ENCODE results near the gene SYS1.

Gene SYS1

GRCh38 chr20:45366192-45366591 lies 3.2 kb downstream of the SYS1 start:
- Histone ChIP-seq H3K4me2 (ENCODE audit: low read length) (no peak overlapping the region), H3K9me3 (ENCODE audit: low read length) (no peaks in the 10 kb centered on the region), H3K4me3 (ENCODE audit: low read depth, low read length, poor library complexity, severe bottlenecking) (no peak overlapping the region), H3K36me3 (ENCODE audit: insufficient read depth, low read length) (peaks cover 24% of the 10 kb centered on the region), H3K79me2 (ENCODE audit: insufficient read depth, low read length) (no peaks in the 10 kb centered on the region), H3K4me1 (ENCODE audit: insufficient read depth, low read length, severe bottlenecking) (peaks cover 38% of the 10 kb centered on the region), H3K27ac (ENCODE audit: low read depth, low read length, poor library complexity, severe bottlenecking) (no peak overlapping the region), H3F3A (ENCODE audit: insufficient read depth, low read length) (0 out of 2 replicates have a peak, but pooled peaks cover 4% of the 10 kb centered on the region), H3K27me3 (ENCODE audit: insufficient read depth, low read length) (no peaks in the 10 kb centered on the region), H2AFZ (ENCODE audit: low read length) (no peak overlapping the region), H4K20me1 (ENCODE audit: insufficient read depth, low read length) (no peaks in the 10 kb centered on the region), H3K9ac (ENCODE audit: low read length) (no peak overlapping the region), H3K9me2 (ENCODE audit: low read depth, low read length) (no peaks in the 10 kb centered on the region)
- TF ChIP-seq, protein P1, sequence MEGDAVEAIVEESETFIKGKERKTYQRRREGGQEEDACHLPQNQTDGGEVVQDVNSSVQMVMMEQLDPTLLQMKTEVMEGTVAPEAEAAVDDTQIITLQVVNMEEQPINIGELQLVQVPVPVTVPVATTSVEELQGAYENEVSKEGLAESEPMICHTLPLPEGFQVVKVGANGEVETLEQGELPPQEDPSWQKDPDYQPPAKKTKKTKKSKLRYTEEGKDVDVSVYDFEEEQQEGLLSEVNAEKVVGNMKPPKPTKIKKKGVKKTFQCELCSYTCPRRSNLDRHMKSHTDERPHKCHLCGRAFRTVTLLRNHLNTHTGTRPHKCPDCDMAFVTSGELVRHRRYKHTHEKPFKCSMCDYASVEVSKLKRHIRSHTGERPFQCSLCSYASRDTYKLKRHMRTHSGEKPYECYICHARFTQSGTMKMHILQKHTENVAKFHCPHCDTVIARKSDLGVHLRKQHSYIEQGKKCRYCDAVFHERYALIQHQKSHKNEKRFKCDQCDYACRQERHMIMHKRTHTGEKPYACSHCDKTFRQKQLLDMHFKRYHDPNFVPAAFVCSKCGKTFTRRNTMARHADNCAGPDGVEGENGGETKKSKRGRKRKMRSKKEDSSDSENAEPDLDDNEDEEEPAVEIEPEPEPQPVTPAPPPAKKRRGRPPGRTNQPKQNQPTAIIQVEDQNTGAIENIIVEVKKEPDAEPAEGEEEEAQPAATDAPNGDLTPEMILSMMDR (IDR thresholded peaks at IDR 0.05; ENCODE audit: low read length) = no peak
- no peak for TF ChIP-seq EZH2 (IDR thresholded peaks at IDR 0.05; ENCODE audit: borderline replicate concordance, low read length)

DNA sequence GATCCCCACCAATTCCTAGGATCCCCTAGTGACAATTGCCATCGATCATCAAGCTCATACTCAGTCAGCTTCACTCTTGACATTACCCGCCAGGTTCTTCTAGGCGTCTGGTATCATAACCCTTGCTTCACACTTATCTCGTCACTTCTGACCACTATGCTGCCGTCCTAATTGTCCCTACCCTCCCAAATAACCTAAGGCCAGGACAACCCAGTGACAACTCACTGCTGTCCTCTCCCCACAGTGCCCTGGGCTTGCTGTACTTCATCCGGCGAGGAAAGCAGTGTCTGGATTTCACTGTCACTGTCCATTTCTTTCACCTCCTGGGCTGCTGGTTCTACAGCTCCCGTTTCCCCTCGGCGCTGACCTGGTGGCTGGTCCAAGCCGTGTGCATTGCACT lies 3.7 kb downstream of the SYS1 start:
- Histone ChIP-seq H3K27me3 (ENCODE audit: insufficient read depth, low read length) (no peaks in the 10 kb centered on the region), H2AFZ (ENCODE audit: low read length) (no peak overlapping the region), H3K4me2 (ENCODE audit: low read length) (no peak overlapping the region), H3K79me2 (ENCODE audit: insufficient read depth, low read length) (no peaks in the 10 kb centered on the region), H3K9me3 (ENCODE audit: low read length) (no peaks in the 10 kb centered on the region), H3K36me3 (ENCODE audit: insufficient read depth, low read length) (peaks cover 24% of the 10 kb centered on the region), H3K9me2 (ENCODE audit: low read depth, low read length) (no peaks in the 10 kb centered on the region), H3K4me1 (ENCODE audit: insufficient read depth, low read length, severe bottlenecking) (peaks cover 38% of the 10 kb centered on the region), H3K4me3 (ENCODE audit: low read depth, low read length, poor library complexity, severe bottlenecking) (no peak overlapping the region), H3K27ac (ENCODE audit: low read depth, low read length, poor library complexity, severe bottlenecking) (no peak overlapping the region), H4K20me1 (ENCODE audit: insufficient read depth, low read length) (no peaks in the 10 kb centered on the region), H3F3A (ENCODE audit: insufficient read depth, low read length) (0 out of 2 replicates have a peak, but pooled peaks cover 6% of the 10 kb centered on the region), H3K9ac (ENCODE audit: low read length) (no peak overlapping the region)
- no peak for TF ChIP-seq EZH2 (IDR thresholded peaks at IDR 0.05; ENCODE audit: borderline replicate concordance, low read length)
- TF ChIP-seq, protein P1 (IDR thresholded peaks at IDR 0.05; ENCODE audit: low read length) = no peak

- no peaks in the 10 kb centered on the region for H4K20me1 ChIP-seq (ENCODE audit: insufficient read depth, low read length)
- H3K79me2 ChIP-seq (ENCODE audit: insufficient read depth, low read length) = no peaks in the 10 kb centered on the region
- TF ChIP-seq, protein P1 (IDR thresholded peaks at IDR 0.05; ENCODE audit: low read length) = no peak
- no peak for TF ChIP-seq EZH2 (IDR thresholded peaks at IDR 0.05; ENCODE audit: borderline replicate concordance, low read length)
- no peak overlapping the region for H2AFZ ChIP-seq (ENCODE audit: low read length)
- H3K27me3 ChIP-seq (ENCODE audit: insufficient read depth, low read length) = no peaks in the 10 kb centered on the region
- no peaks in the 10 kb centered on the region for H3K9me3 ChIP-seq (ENCODE audit: low read length)
- H3K9me2 ChIP-seq (ENCODE audit: low read depth, low read length) = no peaks in the 10 kb centered on the region
- H3K4me3 ChIP-seq (ENCODE audit: low read depth, low read length, poor library complexity, severe bottlenecking) = no peak overlapping the region
- H3K9ac ChIP-seq (ENCODE audit: low read length) = no peak overlapping the region
- H3K36me3 ChIP-seq (ENCODE audit: insufficient read depth, low read length) = peaks cover 24% of the 10 kb centered on the region
- H3F3A ChIP-seq (ENCODE audit: insufficient read depth, low read length) = 0 out of 2 replicates have a peak, but pooled peaks cover 6% of the 10 kb centered on the region
- H3K27ac ChIP-seq (ENCODE audit: low read depth, low read length, poor library complexity, severe bottlenecking) = no peak overlapping the region
- H3K4me1 ChIP-seq (ENCODE audit: insufficient read depth, low read length, severe bottlenecking) = peaks cover 38% of the 10 kb centered on the region
- H3K4me2 ChIP-seq (ENCODE audit: low read length) = no peak overlapping the region
Measured at GRCh38 chr20:45367126-45367525, 4.2 kb downstream of the SYS1 start.

Measured in OCI-LY1 (cell line).